ENCODE results near the gene MAPRE2.

DNA sequence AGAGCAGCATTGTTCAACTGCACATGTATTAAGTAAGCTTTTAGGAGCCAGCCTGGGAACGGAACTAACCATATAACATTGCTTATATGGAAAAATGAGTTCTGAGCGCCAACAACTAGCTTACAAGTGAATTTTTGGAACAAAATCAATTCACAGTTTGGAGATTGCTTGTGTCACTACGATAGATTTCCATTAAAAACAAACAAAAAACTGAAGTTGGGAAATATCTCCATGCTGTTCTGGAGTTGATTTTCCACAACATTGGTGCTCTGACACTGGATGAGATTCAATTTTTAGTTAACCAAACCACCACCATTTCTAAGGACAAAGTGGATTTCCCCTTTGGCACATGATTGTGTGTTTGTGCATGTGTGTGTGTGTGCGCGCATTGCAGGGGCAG is 142.7 kb downstream of the MAPRE2 start:
- TF ChIP-seq, protein P1, sequence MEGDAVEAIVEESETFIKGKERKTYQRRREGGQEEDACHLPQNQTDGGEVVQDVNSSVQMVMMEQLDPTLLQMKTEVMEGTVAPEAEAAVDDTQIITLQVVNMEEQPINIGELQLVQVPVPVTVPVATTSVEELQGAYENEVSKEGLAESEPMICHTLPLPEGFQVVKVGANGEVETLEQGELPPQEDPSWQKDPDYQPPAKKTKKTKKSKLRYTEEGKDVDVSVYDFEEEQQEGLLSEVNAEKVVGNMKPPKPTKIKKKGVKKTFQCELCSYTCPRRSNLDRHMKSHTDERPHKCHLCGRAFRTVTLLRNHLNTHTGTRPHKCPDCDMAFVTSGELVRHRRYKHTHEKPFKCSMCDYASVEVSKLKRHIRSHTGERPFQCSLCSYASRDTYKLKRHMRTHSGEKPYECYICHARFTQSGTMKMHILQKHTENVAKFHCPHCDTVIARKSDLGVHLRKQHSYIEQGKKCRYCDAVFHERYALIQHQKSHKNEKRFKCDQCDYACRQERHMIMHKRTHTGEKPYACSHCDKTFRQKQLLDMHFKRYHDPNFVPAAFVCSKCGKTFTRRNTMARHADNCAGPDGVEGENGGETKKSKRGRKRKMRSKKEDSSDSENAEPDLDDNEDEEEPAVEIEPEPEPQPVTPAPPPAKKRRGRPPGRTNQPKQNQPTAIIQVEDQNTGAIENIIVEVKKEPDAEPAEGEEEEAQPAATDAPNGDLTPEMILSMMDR (IDR thresholded peaks at IDR 0.05; ENCODE audit: low read depth, low read length, poor library complexity, severe bottlenecking) = no peak
- TF ChIP-seq EZH2phosphoT487 (IDR thresholded peaks at IDR 0.05; ENCODE audit: borderline replicate concordance, low read length) = no peak
